GM12878 (cell line): ENCODE measurements around the gene THSD8. TPM values are rescaled to one million over a fixed set of nuclear protein-coding genes. Genes with fewer than 3 reads are reported as not detected.
"Not testable (repeated sequence)": the region's sequence is repeated elsewhere in the genome, so short reads cannot be mapped to it uniquely, and the experiment has no call there.

Experiments used
- ATAC-seq: fragments of 200-7000 bp; cut with Tn5 transposase; 3 replicates; pipeline ENCODE4 v1.9.1; 2020; ENCODE audit warnings: mild to moderate bottlenecking, moderate library complexity
- BruUV-seq: library from RNA; stranded (reverse); fragments of 400-500 nt; replicated peaks from 2 replicates; lab custom pipeline; 2021; lab: Mats Ljungman, UMichigan
- CTCF ChIA-PET: fragments of 300-600 bp; sonication (Branson Sonifier 250); formaldehyde crosslinking; extraction: SDS; loops from one replicate; lab custom pipeline; 2021; ENCODE audit warnings: inconsistent platforms; lab: Yijun Ruan, JAX
- POLR2A ChIA-PET: fragments of 350-600 bp; formaldehyde crosslinking; extraction: SDS; loops from one replicate; lab custom pipeline; 2021; ENCODE audit warnings: inconsistent platforms; lab: Charles Lee
- RAD21 ChIA-PET: fragments of 300-600 bp; sonication (Branson Sonifier 250); formaldehyde crosslinking; loops from one replicate; lab custom pipeline; 2023; ENCODE audit warnings: antibody characterized with exemption; ENCODE audit not compliant: unreplicated experiment; lab: Charles Lee
- SMC1A ChIA-PET: fragments of 300-600 bp; sonication (Branson Sonifier 250); formaldehyde crosslinking; loops from one replicate; lab custom pipeline; 2023; ENCODE audit not compliant: unreplicated experiment, uncharacterized antibody; lab: Charles Lee
- DNase-seq: peaks from one replicate; pipeline ENCODE4 v3.0.0-alpha.2; 2011; ENCODE audit warnings: low read depth, low spot score
- FAIRE-seq: peaks from 3 replicates; lab custom pipeline; 2011; peaks lifted over from hg19 to GRCh38; lab: Jason Lieb, UNC
- H2AFZ ChIP-seq: 2 replicates; pipeline ENCODE4 v1.6.0; 2011; ENCODE audit warnings: low read depth, low read length, control low read depth; ENCODE audit not compliant: control insufficient read depth
- H3K27ac ChIP-seq: 2 replicates; pipeline ENCODE4 v1.5.1; 2011; ENCODE audit warnings: control low read depth; ENCODE audit not compliant: control insufficient read depth, insufficient read depth
- H3K27me3 ChIP-seq, 2 experiments: replicated peaks in 1 of 2; 2 replicates each; pipeline versions ENCODE4 v1.6.0 to v1.6.1; 2011; ENCODE audit warnings: low read length in 1 of 2; ENCODE audit not compliant: control insufficient read depth in 2 of 2, insufficient read depth in 2 of 2
- H3K36me3 ChIP-seq, 2 experiments: 2 replicates each; pipeline ENCODE4 v1.5.1; 2011; ENCODE audit warnings: low read length in 1 of 2; ENCODE audit not compliant: control insufficient read depth in 2 of 2, insufficient read depth in 2 of 2
- H3K4me1 ChIP-seq: 2 replicates; pipeline ENCODE4 v1.6.1; 2011; ENCODE audit warnings: mild to moderate bottlenecking, low read length, moderate library complexity, mixed read lengths; ENCODE audit not compliant: control insufficient read depth, insufficient read depth
- H3K4me2 ChIP-seq: 2 replicates; pipeline ENCODE4 v1.6.0; 2011; ENCODE audit warnings: control low read depth; ENCODE audit not compliant: control insufficient read depth, insufficient read depth
- H3K4me3 ChIP-seq: fragments of 200-600 bp; sonication (generic); 2 replicates; pipeline ENCODE4 v1.5.1; 2016
- H3K79me2 ChIP-seq: 2 replicates; pipeline ENCODE4 v1.6.0; 2011; ENCODE audit warnings: low read length; ENCODE audit not compliant: control insufficient read depth, insufficient read depth
- H3K9ac ChIP-seq: 2 replicates; pipeline ENCODE4 v1.8.0; 2011; ENCODE audit warnings: low read length, control low read depth, mixed read lengths; ENCODE audit not compliant: control insufficient read depth, insufficient read depth
- H3K9me3 ChIP-seq: replicated peaks from 3 replicates; pipeline ENCODE4 v1.5.1; 2011; ENCODE audit warnings: mild to moderate bottlenecking, low read length; ENCODE audit not compliant: control insufficient read depth, insufficient read depth
- H4K20me1 ChIP-seq: 2 replicates; pipeline ENCODE4 v1.6.0; 2011; ENCODE audit not compliant: control insufficient read depth, insufficient read depth
- ASH2L ChIP-seq: fragments of 300-600, 200-600 bp; sonication (generic); IDR thresholded peaks from 2 replicates; pipeline ENCODE4 v1.6.1; 2017; ENCODE audit warnings: low read depth, mild to moderate bottlenecking, borderline replicate concordance
- CEBPZ ChIP-seq: fragments of 150-350 bp; IDR thresholded peaks from 2 replicates; pipeline ENCODE4 v1.6.1; 2016; ENCODE audit warnings: low read depth, low read length
- MAX ChIP-seq: IDR thresholded peaks from 2 replicates; pipeline ENCODE4 v1.6.1; 2012; ENCODE audit warnings: low read depth, low read length, improper control_type of control experiment
- PAX5 ChIP-seq: IDR thresholded peaks from 2 replicates; pipeline ENCODE4 v1.6.1; 2011; ENCODE audit warnings: low read depth, low read length, borderline replicate concordance
- RB1 ChIP-seq: fragments of 450-650 bp; formaldehyde crosslinking; IDR thresholded peaks from 2 replicates; pipeline ENCODE4 v1.6.1; 2017; ENCODE audit warnings: mild to moderate bottlenecking, borderline replicate concordance
- STAT3 ChIP-seq: IDR thresholded peaks from 2 replicates; pipeline ENCODE4 v1.6.1; 2011; ENCODE audit warnings: low read depth, low read length, improper control_type of control experiment
- WGBS: methylation state at CpG from one replicate; pipeline ENCODE4 v1.1.6; 2016; ENCODE audit warnings: low lambda C conversion rate; ENCODE audit not compliant: insufficient replicate concordance, insufficient coverage; ENCODE audit errors: missing lambda C conversion rate; 5-methylcytosine and 5-hydroxymethylcytosine counted together
- in situ Hi-C: fragments of 300-500 bp; cut with MboI; formaldehyde crosslinking; loops from 9 replicates; pipeline ENCODE4 v1.14.3; 2018; ENCODE audit warnings: mixed read lengths
- intact Hi-C: fragments of 100-400 bp; cut with micrococcal nuclease; formaldehyde crosslinking; loops from one replicate; pipeline ENCODE4 v1.14.2; 2022; ENCODE audit not compliant: unreplicated experiment
- polyA plus RNA-seq, 11 experiments: library from polyadenylated mRNA; depleted of rRNA in 4 of 11; unstranded in 6 of 11; stranded (reverse) in 5 of 11; fragments of >200 nt; fragmentation: Nextera tagmentation in 4 of 11; fragmentation: Illumina TruSeq in 1 of 11; extraction: Ambion mirVana in 4 of 11; extraction: Trizol in 1 of 11; gene quantifications; 1 replicate in 1 of 11; 2 replicates in 10 of 11; pipeline versions ENCODE4 v1.2.1 to v1.2.3, GENCODE V29; 2011 to 2016; ENCODE audit warnings: inconsistent platforms in 2 of 11, missing spikeins in 2 of 11, low read depth in 1 of 11
- total RNA-seq, 4 experiments: library from RNA; depleted of rRNA in 3 of 4; stranded (reverse); fragments of >200 nt in 3 of 4; fragmentation: Illumina TruSeq in 1 of 4; extraction: Trizol in 1 of 4; gene quantifications; 2 replicates each; pipeline versions ENCODE4 v1.2.1 to v1.2.3, GENCODE V29; 2013 to 2021

The THSD8 gene
- total and polyA plus RNA-seq, 10 of the 15 experiments (the other 5 are each of a cell fraction or from before 2014, with no cell fraction given), result 0.24 to 32.3 (median 21.3) TPM; not detected in 2

GRCh38 chr19:12815088-12815487 lies 13.2 kb downstream of the THSD8 start:
- Histone ChIP-seq H3K4me2 (no peak overlapping the region), H3K9ac (no peak overlapping the region), H3K4me3 (no peak overlapping the region), H3K27ac (no peak overlapping the region), H3K4me1 (no peaks in the 10 kb centered on the region), H2AFZ (no peak overlapping the region), H3K27me3 (no peaks in the 10 kb centered on the region), H3K36me3 (no peaks in the 10 kb centered on the region; a peak in 1 of 4 replicates), H3K79me2 (no peaks in the 10 kb centered on the region), H3K9me3 (no peaks in the 10 kb centered on the region), H4K20me1 (no peaks in the 10 kb centered on the region)
- BruUV-seq, result no TSS peak
- FAIRE-seq (no peak), ATAC-seq (no peak), DNase-seq (no peak)
- 98% methylated on average over 7 of the region's 7 CpGs for WGBS
- intact Hi-C loops (no loop called here), in situ Hi-C loops (no loop called here)
- ChIA-PET SMC1A (interaction anchor here (0.7 to 1.4 kb wide), 4 partner anchors 10 to 915 kb away, joined by 3 read pairs; no protein-coding TSS in a partner anchor), RAD21 (no interaction called here), POLR2A (interaction anchor here (0.7 kb wide), 1 partner anchor 1432 kb away, joined by 4 read pairs; no protein-coding TSS in a partner anchor), CTCF (interaction anchor here (0.6 to 2.8 kb wide), 5 partner anchors 15 to 38 kb away, joined by 3 to 10 read pairs (median 3); no protein-coding TSS in a partner anchor)
- no peak for TF ChIP-seq STAT3
- TF ChIP-seq MAX, result no peak
- TF ChIP-seq CEBPZ, result no peak
- no peak for TF ChIP-seq ASH2L
- TF ChIP-seq PAX5, result no peak
- no peak for TF ChIP-seq RB1

- BruUV-seq, H3K4me3 ChIP-seq, H3K27me3 ChIP-seq, intact Hi-C loops, H3K9ac ChIP-seq, H3K79me2 ChIP-seq, H4K20me1 ChIP-seq, H3K36me3 ChIP-seq, H2AFZ ChIP-seq, SMC1A ChIA-PET, in situ Hi-C loops, POLR2A ChIA-PET, H3K27ac ChIP-seq, FAIRE-seq, H3K4me1 ChIP-seq, H3K4me2 ChIP-seq, RAD21 ChIA-PET, DNase-seq, ATAC-seq, H3K9me3 ChIP-seq: not testable (repeated sequence)
- CTCF ChIA-PET, result interaction anchor here (0.6 to 2.8 kb wide), 3 partner anchors 30 to 147 kb away, joined by 3 to 10 read pairs (median 4); no protein-coding TSS in a partner anchor
- WGBS, result 70% methylated on average over 6 of the region's 6 CpGs
Observed at GRCh38 chr19:12817188-12817587, 15.3 kb downstream of the THSD8 start.

GRCh38 chr19:12817810-12818209 lies 15.9 kb downstream of the THSD8 start:
- FAIRE-seq, H3K9me3 ChIP-seq, H2AFZ ChIP-seq, RAD21 ChIA-PET, H3K27me3 ChIP-seq, in situ Hi-C loops, SMC1A ChIA-PET, H3K79me2 ChIP-seq, H3K4me1 ChIP-seq, BruUV-seq, DNase-seq, H3K4me2 ChIP-seq, H3K36me3 ChIP-seq, ATAC-seq, H3K4me3 ChIP-seq, H4K20me1 ChIP-seq, H3K27ac ChIP-seq, intact Hi-C loops, H3K9ac ChIP-seq: not testable (repeated sequence)
- WGBS, result 85% methylated on average over 11 of the region's 11 CpGs
- CTCF ChIA-PET, result interaction anchor here (0.6 to 1.6 kb wide), 2 partner anchors 52 to 147 kb away, joined by 3 to 4 read pairs; no protein-coding TSS in a partner anchor
- POLR2A ChIA-PET, result interaction anchor here (0.7 kb wide), 2 partner anchors 116 to 141 kb away, joined by 4 to 5 read pairs; no protein-coding TSS in a partner anchor
